A673 (cell line): Measurements from ENCODE around the gene PTPRK.

ENCODE experiments used
- CTCF ChIP-seq: fragments of 300-800, 200-600 bp; sonication (generic); conservative IDR thresholded peaks from 2 replicates; pipeline ENCODE4 v1.5.1; 2017; ENCODE audit warnings: low read depth, mild to moderate bottlenecking, antibody characterized with exemption, low read length, moderate library complexity, mixed read lengths
- EZH2 ChIP-seq: fragments of 200-600 bp; sonication (generic); IDR thresholded peaks from 2 replicates; pipeline ENCODE4 v1.6.1; 2017; ENCODE audit warnings: borderline replicate concordance, low read depth, mild to moderate bottlenecking, mixed read lengths, antibody characterized with exemption, low read length; ENCODE audit not compliant: poor library complexity, severe bottlenecking

- no peak for TF ChIP-seq EZH2
- TF ChIP-seq CTCF: no peak
Observed at GRCh38 chr6:128474933-128475332, 45.5 kb downstream of the PTPRK start.
